SK-N-SH (cell line): ENCODE measurements around the gene OR10G7. TPM values are rescaled to one million over a fixed set of nuclear protein-coding genes. Genes with fewer than 3 reads are reported as not detected.

Experiments used
- CTCF ChIA-PET: fragments of 300-600, 350-600 bp; formaldehyde crosslinking; extraction: SDS; loops from one replicate; lab custom pipeline; 2021; lab: Yijun Ruan, JAX
- POLR2A ChIA-PET: fragments of 350-600 bp; sonication (Branson Sonifier 250); formaldehyde crosslinking; extraction: SDS; loops from one replicate; lab custom pipeline; 2020; ENCODE audit warnings: antibody characterized with exemption, inconsistent platforms; lab: Yijun Ruan, JAX
- DNase-seq: peaks from one replicate; pipeline ENCODE4 v3.0.0; 2012
- H2AFZ ChIP-seq: fragments of 200-600 bp; sonication (generic); 2 replicates; pipeline ENCODE4 v1.8.1; 2016; ENCODE audit warnings: antibody characterized with exemption, mild to moderate bottlenecking, low read depth
- H3F3A ChIP-seq: fragments of 200-600 bp; sonication (generic); replicated peaks from 2 replicates; pipeline ENCODE3; 2016; ENCODE audit warnings: antibody characterized with exemption, mild to moderate bottlenecking; ENCODE audit not compliant: insufficient read depth
- H3K27ac ChIP-seq, 2 experiments: fragments of 200-500 bp in 1 of 2; fragments of 200-600 bp in 1 of 2; sonication (Bioruptor generic) in 1 of 2; sonication (generic), shearing (Covaris generic) in 1 of 2; 2 replicates each; pipeline versions ENCODE4 v1.5.1 to v1.6.1; 2014 to 2016; ENCODE audit warnings: low read depth in 2 of 2, inconsistent platforms in 1 of 2, low read length in 1 of 2, mild to moderate bottlenecking in 1 of 2, mixed read lengths in 1 of 2
- H3K27me3 ChIP-seq: fragments of 200-600 bp; sonication (generic), shearing (Covaris generic); 2 replicates; pipeline ENCODE4 v1.6.1; 2016; ENCODE audit warnings: mixed run types; ENCODE audit not compliant: insufficient read depth
- H3K36me3 ChIP-seq, 2 experiments: fragments of 200-500 bp in 1 of 2; fragments of 200-600 bp in 1 of 2; sonication (Bioruptor generic) in 1 of 2; sonication (generic) in 1 of 2; replicated peaks in 1 of 2; 2 replicates each; pipeline versions ENCODE3 to v1.5.1; 2014 to 2016; ENCODE audit warnings: low read length in 1 of 2, mild to moderate bottlenecking in 1 of 2; ENCODE audit not compliant: insufficient read depth in 2 of 2, control insufficient read depth in 1 of 2
- H3K4me1 ChIP-seq, 2 experiments: fragments of 200-500 bp in 1 of 2; fragments of 200-600 bp in 1 of 2; sonication (Bioruptor generic) in 1 of 2; sonication (generic), shearing (Covaris generic) in 1 of 2; 2 replicates each; pipeline versions ENCODE4 v1.5.1 to v1.6.1; 2014 to 2016; ENCODE audit warnings: low read depth in 1 of 2, low read length in 1 of 2, mixed run types in 1 of 2; ENCODE audit not compliant: insufficient read depth in 2 of 2, control insufficient read depth in 1 of 2
- H3K4me2 ChIP-seq: fragments of 200-600 bp; sonication (generic), shearing (Covaris generic); 2 replicates; pipeline ENCODE4 v1.6.1; 2017; ENCODE audit warnings: mixed run types
- H3K4me3 ChIP-seq, 2 experiments: fragments of 200-500 bp in 1 of 2; fragments of 200-600 bp in 1 of 2; sonication (Bioruptor generic) in 1 of 2; sonication (generic), shearing (Covaris generic) in 1 of 2; 2 replicates each; pipeline versions ENCODE4 v1.5.1 to v1.8.1; 2014 to 2016; ENCODE audit warnings: low read depth in 2 of 2, inconsistent platforms in 1 of 2, low read length in 1 of 2, mild to moderate bottlenecking in 1 of 2, mixed read lengths in 1 of 2, moderate library complexity in 1 of 2
- H3K79me2 ChIP-seq: fragments of 200-600 bp; sonication (generic); 2 replicates; pipeline ENCODE4 v1.8.1; 2017; ENCODE audit warnings: mild to moderate bottlenecking; ENCODE audit not compliant: insufficient read depth
- H3K9ac ChIP-seq: fragments of 200-600 bp; sonication (generic); 2 replicates; pipeline ENCODE4 v1.6.1; 2017; ENCODE audit warnings: mixed run types
- H3K9me2 ChIP-seq: fragments of 200-600 bp; sonication (generic); 2 replicates; pipeline ENCODE4 v1.6.1; 2017; ENCODE audit warnings: mixed run types
- H3K9me3 ChIP-seq: fragments of 200-600 bp; sonication (generic); 2 replicates; pipeline ENCODE4 v1.6.1; 2017; ENCODE audit warnings: mixed run types, mild to moderate bottlenecking, moderate library complexity
- H4K20me1 ChIP-seq: fragments of 200-600 bp; sonication (generic); 2 replicates; pipeline ENCODE4 v1.6.1; 2017; ENCODE audit warnings: mild to moderate bottlenecking, mixed run types; ENCODE audit not compliant: insufficient read depth
- CTCF ChIP-seq: fragments of 200-600 bp; sonication (generic); IDR thresholded peaks from 2 replicates; pipeline ENCODE4 v1.6.1; 2017; ENCODE audit warnings: antibody characterized with exemption, mild to moderate bottlenecking, moderate library complexity
- EP300 ChIP-seq, 2 experiments: IDR thresholded peaks; 2 replicates each; pipeline versions ENCODE4 v1.4.0 to v1.6.1; 2012; ENCODE audit warnings: borderline replicate concordance in 1 of 2, low read depth in 1 of 2, low read length in 1 of 2
- FOXM1 ChIP-seq: IDR thresholded peaks from 2 replicates; pipeline ENCODE4 v1.4.0; 2012; ENCODE audit warnings: low read depth, mild to moderate bottlenecking
- GATA2 ChIP-seq: sonication (generic); formaldehyde crosslinking; IDR thresholded peaks from 2 replicates; pipeline ENCODE4 v1.5.0; 2020; ENCODE audit warnings: mild to moderate bottlenecking, missing genetic modification reagents
- IRF3 ChIP-seq: fragments of 150-350 bp; IDR thresholded peaks from 2 replicates; pipeline ENCODE4 v1.6.1; 2016; ENCODE audit warnings: mild to moderate bottlenecking, low read depth, low read length
- JUND ChIP-seq: IDR thresholded peaks from 2 replicates; pipeline ENCODE4 v1.4.0; 2012
- POLR2AphosphoS5 ChIP-seq: IDR thresholded peaks from 2 replicates; pipeline ENCODE4 v1.6.1; 2012; ENCODE audit warnings: low read depth, low read length
- RAD21 ChIP-seq: IDR thresholded peaks from 2 replicates; pipeline ENCODE4 v1.6.1; 2012; ENCODE audit warnings: mild to moderate bottlenecking, low read length
- RFX5 ChIP-seq: IDR thresholded peaks from 2 replicates; pipeline ENCODE4 v1.6.1; 2012; ENCODE audit warnings: mild to moderate bottlenecking, improper control_type of control experiment, low read length
- SIN3A ChIP-seq: IDR thresholded peaks from 2 replicates; pipeline ENCODE4 v1.6.1; 2012; ENCODE audit warnings: low read depth, mild to moderate bottlenecking, low read length, moderate library complexity, borderline replicate concordance
- SMC3 ChIP-seq: IDR thresholded peaks from 2 replicates; pipeline ENCODE4 v1.6.1; 2012; ENCODE audit warnings: low read depth, low read length, improper control_type of control experiment
- TEAD4 ChIP-seq: IDR thresholded peaks from 2 replicates; pipeline ENCODE4 v1.4.0; 2012; ENCODE audit warnings: mild to moderate bottlenecking, borderline replicate concordance; ENCODE audit not compliant: insufficient read depth
- YY1 ChIP-seq: IDR thresholded peaks from 2 replicates; pipeline ENCODE4 v1.4.0; 2012; ENCODE audit warnings: low read depth, mild to moderate bottlenecking
- WGBS: methylation state at CpG from one replicate; pipeline ENCODE4 v1.1.6; 2017; ENCODE audit warnings: low lambda C conversion rate; 5-methylcytosine and 5-hydroxymethylcytosine counted together
- polyA plus RNA-seq, 3 experiments: library from polyadenylated mRNA; depleted of rRNA; stranded (reverse); fragments of >200 nt; gene quantifications; 2 replicates each; pipeline ENCODE4 v1.2.3, GENCODE V29; 2012
- TF ChIP-seq, protein P1 (sequence below): IDR thresholded peaks from 2 replicates; pipeline ENCODE4; 2012
- TF ChIP-seq, protein P2 (sequence below): IDR thresholded peaks from 2 replicates; pipeline ENCODE4 v1.6.1; 2012; ENCODE audit warnings: mild to moderate bottlenecking, low read depth, low read length, moderate library complexity

Gene OR10G7
- polyA plus RNA-seq, 1 of the 3 experiments (the other 2 are of a cell fraction), result not detected

- TF ChIP-seq CTCF (no peak), YY1 (no peak)
- TF ChIP-seq, all 33 proteins: peak for 0
Observed at GRCh38 chr11:124052966-124053365, 11.8 kb upstream of the OR10G7 start (continued).

GRCh38 chr11:124050748-124051147 is 9.6 kb upstream of the OR10G7 start:
- TF ChIP-seq TEAD4 (no peak), EP300 (IDR thresholded peaks at IDR 0.05; ENCODE audit: borderline replicate concordance in 1 of 2, low read depth in 1 of 2, low read length in 1 of 2) (no peak), RAD21 (no peak), IRF3 (no peak)
- H2AFZ ChIP-seq, result no peak overlapping the region
- no peaks in the 10 kb centered on the region for H3K4me1 ChIP-seq
- no peak overlapping the region for H3K4me3 ChIP-seq
- H4K20me1 ChIP-seq, result no peaks in the 10 kb centered on the region
- no peak for DNase-seq
- H3K27me3 ChIP-seq, result peaks cover 18% of the 10 kb centered on the region
- H3K4me2 ChIP-seq, result no peak overlapping the region
- no peaks in the 10 kb centered on the region; the same call in 1 of the 2 replicates for H3K9me2 ChIP-seq
- ChIA-PET CTCF (interaction anchor here (1.8 kb wide), 1 partner anchor 144 kb away, joined by 5 read pairs; no protein-coding TSS in a partner anchor), POLR2A (no interaction called here)
- no peak overlapping the region for H3K9ac ChIP-seq
- H3K79me2 ChIP-seq, result no peaks in the 10 kb centered on the region
- no peaks in the 10 kb centered on the region for H3K9me3 ChIP-seq
- no peaks in the 10 kb centered on the region for H3F3A ChIP-seq
- H3K27ac ChIP-seq, result no peak overlapping the region
- no peaks in the 10 kb centered on the region for H3K36me3 ChIP-seq
- 0% methylated on average over 1 of the region's 1 CpG for WGBS

DNA sequence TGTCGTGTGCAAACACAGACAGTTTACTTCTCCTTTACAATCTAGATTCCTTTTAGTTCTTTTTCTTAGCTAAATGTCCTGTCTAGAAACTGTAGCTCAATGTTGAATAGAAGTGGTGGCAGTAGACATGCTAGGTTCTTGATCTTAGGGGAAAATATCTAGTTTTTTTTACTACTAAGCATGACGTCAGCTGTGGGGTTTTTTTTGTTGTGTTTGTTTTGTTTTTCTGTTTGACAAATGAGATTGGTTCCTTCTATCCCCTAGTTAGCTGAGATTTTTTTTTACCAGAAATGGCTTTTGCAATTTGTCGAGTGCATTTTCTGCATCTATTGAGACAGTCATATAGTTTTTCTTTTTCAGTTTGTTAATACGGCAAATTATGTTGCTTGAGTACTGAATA is 2.3 kb upstream of the OR10G7 start:
- Histone ChIP-seq H3K27ac (no peak overlapping the region), H3K36me3 (no peaks in the 10 kb centered on the region), H3K4me2 (no peak overlapping the region), H3K9me2 (no peaks in the 10 kb centered on the region; the same call in 1 of the 2 replicates), H3K27me3 (peaks cover 8% of the 10 kb centered on the region; the same call in 1 of the 2 replicates), H3K79me2 (no peaks in the 10 kb centered on the region), H3F3A (no peaks in the 10 kb centered on the region), H2AFZ (no peak overlapping the region), H3K4me1 (no peaks in the 10 kb centered on the region), H3K4me3 (no peak overlapping the region), H3K9me3 (no peaks in the 10 kb centered on the region), H3K9ac (no peak overlapping the region), H4K20me1 (no peaks in the 10 kb centered on the region)
- CTCF ChIA-PET, result no interaction called here
- POLR2A ChIA-PET, result no interaction called here
- WGBS, result 23% methylated on average over 4 of the region's 4 CpGs
- DNase-seq, result no peak
- TF ChIP-seq CTCF (no peak), SIN3A (no peak), RAD21 (no peak), TEAD4 (no peak), JUND (no peak), YY1 (no peak), FOXM1 (no peak), SMC3 (no peak), EP300 (IDR thresholded peaks at IDR 0.05; ENCODE audit: borderline replicate concordance in 1 of 2, low read depth in 1 of 2, low read length in 1 of 2) (no peak), RFX5 (no peak), GATA2 (no peak), POLR2AphosphoS5 (no peak)
- TF ChIP-seq, protein P1, sequence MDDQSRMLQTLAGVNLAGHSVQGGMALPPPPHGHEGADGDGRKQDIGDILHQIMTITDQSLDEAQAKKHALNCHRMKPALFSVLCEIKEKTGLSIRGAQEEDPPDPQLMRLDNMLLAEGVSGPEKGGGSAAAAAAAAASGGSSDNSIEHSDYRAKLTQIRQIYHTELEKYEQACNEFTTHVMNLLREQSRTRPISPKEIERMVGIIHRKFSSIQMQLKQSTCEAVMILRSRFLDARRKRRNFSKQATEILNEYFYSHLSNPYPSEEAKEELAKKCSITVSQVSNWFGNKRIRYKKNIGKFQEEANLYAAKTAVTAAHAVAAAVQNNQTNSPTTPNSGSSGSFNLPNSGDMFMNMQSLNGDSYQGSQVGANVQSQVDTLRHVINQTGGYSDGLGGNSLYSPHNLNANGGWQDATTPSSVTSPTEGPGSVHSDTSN, result no peak
- TF ChIP-seq, protein P2, sequence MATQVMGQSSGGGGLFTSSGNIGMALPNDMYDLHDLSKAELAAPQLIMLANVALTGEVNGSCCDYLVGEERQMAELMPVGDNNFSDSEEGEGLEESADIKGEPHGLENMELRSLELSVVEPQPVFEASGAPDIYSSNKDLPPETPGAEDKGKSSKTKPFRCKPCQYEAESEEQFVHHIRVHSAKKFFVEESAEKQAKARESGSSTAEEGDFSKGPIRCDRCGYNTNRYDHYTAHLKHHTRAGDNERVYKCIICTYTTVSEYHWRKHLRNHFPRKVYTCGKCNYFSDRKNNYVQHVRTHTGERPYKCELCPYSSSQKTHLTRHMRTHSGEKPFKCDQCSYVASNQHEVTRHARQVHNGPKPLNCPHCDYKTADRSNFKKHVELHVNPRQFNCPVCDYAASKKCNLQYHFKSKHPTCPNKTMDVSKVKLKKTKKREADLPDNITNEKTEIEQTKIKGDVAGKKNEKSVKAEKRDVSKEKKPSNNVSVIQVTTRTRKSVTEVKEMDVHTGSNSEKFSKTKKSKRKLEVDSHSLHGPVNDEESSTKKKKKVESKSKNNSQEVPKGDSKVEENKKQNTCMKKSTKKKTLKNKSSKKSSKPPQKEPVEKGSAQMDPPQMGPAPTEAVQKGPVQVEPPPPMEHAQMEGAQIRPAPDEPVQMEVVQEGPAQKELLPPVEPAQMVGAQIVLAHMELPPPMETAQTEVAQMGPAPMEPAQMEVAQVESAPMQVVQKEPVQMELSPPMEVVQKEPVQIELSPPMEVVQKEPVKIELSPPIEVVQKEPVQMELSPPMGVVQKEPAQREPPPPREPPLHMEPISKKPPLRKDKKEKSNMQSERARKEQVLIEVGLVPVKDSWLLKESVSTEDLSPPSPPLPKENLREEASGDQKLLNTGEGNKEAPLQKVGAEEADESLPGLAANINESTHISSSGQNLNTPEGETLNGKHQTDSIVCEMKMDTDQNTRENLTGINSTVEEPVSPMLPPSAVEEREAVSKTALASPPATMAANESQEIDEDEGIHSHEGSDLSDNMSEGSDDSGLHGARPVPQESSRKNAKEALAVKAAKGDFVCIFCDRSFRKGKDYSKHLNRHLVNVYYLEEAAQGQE, result no peak
